Esophagus squamous epithelium (tissue), 4 donors: Measurements from ENCODE around the gene SLC18A3.

ENCODE experiments used
- CTCF ChIP-seq, 6 experiments: fragments of 450-650 bp in 4 of 6; fragments of 200-600 bp in 2 of 6; sonication (generic) in 2 of 6; IDR thresholded peaks; one replicate each; pipeline ENCODE4 v1.5.1; 2016 to 2019; ENCODE audit warnings: antibody characterized with exemption in 6 of 6, mild to moderate bottlenecking in 4 of 6, moderate library complexity in 4 of 6
- POLR2A ChIP-seq, 4 donors: fragments of 450-650 bp; IDR thresholded peaks; one replicate each; pipeline ENCODE4 v1.6.1; 2017; ENCODE audit warnings: antibody characterized with exemption in 4 of 4, mild to moderate bottlenecking in 4 of 4, moderate library complexity in 3 of 4

GRCh38 chr10:49593998-49594397 lies 16.1 kb upstream of the SLC18A3 start:
- TF ChIP-seq CTCF (IDR thresholded peaks at IDR 0.05): no peak
- TF ChIP-seq POLR2A (IDR thresholded peaks at IDR 0.05): no peak
